H1 (cell line): ENCODE data around the gene LAMB1. TPM values are rescaled to one million over a fixed set of nuclear protein-coding genes. Genes with fewer than 3 reads are reported as not detected.

Experiments
- CTCF ChIA-PET: fragments of 300-600 bp; sonication (Branson Sonifier 250); formaldehyde crosslinking; loops from one replicate; lab custom pipeline; 2021; ENCODE audit not compliant: partially characterized antibody; lab: Charles Lee
- POLR2A ChIA-PET: fragments of 300-600 bp; sonication (Branson Sonifier 250); formaldehyde crosslinking; loops from one replicate; lab custom pipeline; 2021; ENCODE audit warnings: inconsistent platforms; ENCODE audit not compliant: partially characterized antibody; lab: Charles Lee
- DNase-seq, 2 experiments: peaks; one replicate each; pipeline versions ENCODE4 v3.0.0 to v3.0.0-alpha.2; 2010 to 2022; ENCODE audit warnings: low spot score in 2 of 2, low read depth in 1 of 2, mixed read lengths in 1 of 2
- FAIRE-seq: peaks from 2 replicates; lab custom pipeline; 2011; peaks lifted over from hg19 to GRCh38; lab: Jason Lieb, UNC
- H2AFZ ChIP-seq: 2 replicates; pipeline ENCODE4 v1.8.1; 2012; ENCODE audit warnings: low read length, inconsistent platforms
- H2AK5ac ChIP-seq: 2 replicates; pipeline ENCODE4 v1.6.1; 2013; ENCODE audit warnings: low read depth, low read length
- H2BK120ac ChIP-seq: replicated peaks from 2 replicates; pipeline ENCODE3; 2013; ENCODE audit warnings: low read depth, low read length, inconsistent platforms
- H2BK12ac ChIP-seq: 2 replicates; pipeline ENCODE4 v1.6.1; 2013; ENCODE audit warnings: low read depth, low read length
- H2BK15ac ChIP-seq: 2 replicates; pipeline ENCODE4 v1.6.1; 2013; ENCODE audit warnings: low read length
- H2BK20ac ChIP-seq: 2 replicates; pipeline ENCODE4 v1.6.1; 2013; ENCODE audit warnings: low read length
- H2BK5ac ChIP-seq: 2 replicates; pipeline ENCODE4 v1.6.1; 2013; ENCODE audit warnings: low read depth, low read length
- H3K14ac ChIP-seq: 2 replicates; pipeline ENCODE4 v1.6.1; 2013; ENCODE audit warnings: inconsistent platforms; ENCODE audit not compliant: insufficient read length
- H3K18ac ChIP-seq: 2 replicates; pipeline ENCODE4 v1.6.1; 2013; ENCODE audit warnings: low read length; ENCODE audit errors: extremely low read depth
- H3K23ac ChIP-seq: 2 replicates; pipeline ENCODE4 v1.6.1; 2013; ENCODE audit warnings: inconsistent platforms; ENCODE audit not compliant: insufficient read length
- H3K23me2 ChIP-seq: 2 replicates; pipeline ENCODE4 v1.6.1; 2013; ENCODE audit warnings: low read depth, low read length
- H3K27ac ChIP-seq: 2 replicates; pipeline ENCODE4 v1.6.1; 2011; ENCODE audit warnings: low read depth, low read length, inconsistent platforms
- H3K27me3 ChIP-seq, 4 experiments: replicated peaks in 1 of 4; 1 replicate in 1 of 4; 2 replicates in 3 of 4; pipeline versions ENCODE4 v1.6.1 to v1.8.1; 2011 to 2013; ENCODE audit warnings: low read length in 3 of 4, mild to moderate bottlenecking in 3 of 4, inconsistent platforms in 2 of 4, mixed read lengths in 2 of 4, moderate library complexity in 1 of 4; ENCODE audit not compliant: control insufficient read depth in 3 of 4, insufficient read depth in 3 of 4; ENCODE audit errors: extremely low read depth in 1 of 4
- H3K36me3 ChIP-seq, 4 experiments: 2 replicates each; pipeline versions ENCODE4 v1.6.1 to v1.8.1; 2011 to 2013; ENCODE audit warnings: mild to moderate bottlenecking in 4 of 4, low read length in 3 of 4, moderate library complexity in 2 of 4, control low read depth in 1 of 4, inconsistent platforms in 1 of 4; ENCODE audit not compliant: insufficient read depth in 4 of 4, control insufficient read depth in 2 of 4
- H3K4ac ChIP-seq: replicated peaks from 2 replicates; pipeline ENCODE3; 2013; ENCODE audit warnings: low read length, low read depth, mixed read lengths, inconsistent platforms; ENCODE audit not compliant: insufficient read length
- H3K4me1 ChIP-seq, 4 experiments: replicated peaks in 1 of 4; 1 replicate in 1 of 4; 2 replicates in 3 of 4; pipeline versions ENCODE4 v1.6.1 to v1.8.1; 2011 to 2013; ENCODE audit warnings: low read length in 3 of 4, inconsistent platforms in 2 of 4, mixed read lengths in 1 of 4; ENCODE audit not compliant: insufficient read depth in 4 of 4, control insufficient read depth in 3 of 4
- H3K4me2 ChIP-seq, 2 experiments: 2 replicates each; pipeline versions ENCODE4 v1.6.1 to v1.8.1; 2011 to 2013; ENCODE audit warnings: low read depth in 2 of 2, low read length in 2 of 2, control low read depth in 1 of 2, inconsistent platforms in 1 of 2, mild to moderate bottlenecking in 1 of 2; ENCODE audit not compliant: insufficient read depth in 1 of 2
- H3K4me3 ChIP-seq, 4 experiments: fragments of 200-600, 300-600 bp in 1 of 4; sonication (generic), shearing (Covaris generic), sonication (Bioruptor Twin) in 1 of 4; 2 replicates each; pipeline versions ENCODE4 v1.5.1 to v1.8.1; 2011 to 2016; ENCODE audit warnings: low read length in 4 of 4, low read depth in 3 of 4, control low read depth in 2 of 4, inconsistent platforms in 2 of 4, mild to moderate bottlenecking in 2 of 4, mixed read lengths in 1 of 4, moderate library complexity in 1 of 4; ENCODE audit not compliant: insufficient read depth in 2 of 4; ENCODE audit errors: extremely low read depth in 1 of 4
- H3K56ac ChIP-seq: replicated peaks from 2 replicates; pipeline ENCODE3; 2013; ENCODE audit warnings: low read depth, mild to moderate bottlenecking, mixed read lengths, low read length, inconsistent platforms; ENCODE audit not compliant: insufficient read length
- H3K79me1 ChIP-seq: 2 replicates; pipeline ENCODE4 v1.6.1; 2013; ENCODE audit warnings: low read depth, low read length, control low read depth
- H3K79me2 ChIP-seq, 2 experiments: 2 replicates each; pipeline versions ENCODE4 v1.6.1 to v1.8.1; 2012 to 2013; ENCODE audit warnings: low read length in 2 of 2, mild to moderate bottlenecking in 2 of 2, inconsistent platforms in 1 of 2; ENCODE audit not compliant: insufficient read depth in 2 of 2, control insufficient read depth in 1 of 2
- H3K9ac ChIP-seq, 4 experiments: replicated peaks in 1 of 4; 1 replicate in 1 of 4; 2 replicates in 3 of 4; pipeline versions ENCODE4 v1.6.1 to v1.8.1; 2011 to 2013; ENCODE audit warnings: low read depth in 3 of 4, low read length in 3 of 4, control low read depth in 2 of 4, mild to moderate bottlenecking in 2 of 4, moderate library complexity in 2 of 4, inconsistent platforms in 1 of 4; ENCODE audit errors: extremely low read depth in 1 of 4
- H3K9me3 ChIP-seq, 2 experiments: 2 replicates each; pipeline versions ENCODE4 v1.6.1 to v1.8.1; 2012 to 2013; ENCODE audit warnings: mild to moderate bottlenecking in 2 of 2, moderate library complexity in 2 of 2, control low read depth in 1 of 2, inconsistent platforms in 1 of 2, low read depth in 1 of 2, low read length in 1 of 2, mixed read lengths in 1 of 2; ENCODE audit not compliant: insufficient read depth in 2 of 2
- H4K20me1 ChIP-seq, 2 experiments: replicated peaks in 1 of 2; 2 replicates each; pipeline versions ENCODE3 to v1.8.1; 2011 to 2013; ENCODE audit warnings: inconsistent platforms in 2 of 2, low read length in 2 of 2, mild to moderate bottlenecking in 1 of 2; ENCODE audit not compliant: insufficient read depth in 2 of 2, control insufficient read depth in 1 of 2
- H4K5ac ChIP-seq: 2 replicates; pipeline ENCODE4 v1.6.1; 2013; ENCODE audit warnings: low read length, low read depth, mixed read lengths, inconsistent platforms; ENCODE audit not compliant: insufficient read length
- H4K8ac ChIP-seq: 2 replicates; pipeline ENCODE4 v1.8.0; 2013; ENCODE audit warnings: mild to moderate bottlenecking, moderate library complexity, low read length, inconsistent platforms; ENCODE audit not compliant: insufficient read depth; ENCODE audit errors: extremely low read depth
- H4K91ac ChIP-seq: replicated peaks from 2 replicates; pipeline ENCODE3; 2013; ENCODE audit warnings: low read length, mixed read lengths, inconsistent platforms; ENCODE audit not compliant: insufficient read length
- RAD21 ChIP-seq, 2 experiments: IDR thresholded peaks in 1 of 2; conservative IDR thresholded peaks in 1 of 2; 2 replicates each; pipeline ENCODE4 v1.6.1; 2011; ENCODE audit warnings: low read depth in 2 of 2, low read length in 2 of 2, improper control_type of control experiment in 1 of 2, inconsistent platforms in 1 of 2, mild to moderate bottlenecking in 1 of 2, moderate library complexity in 1 of 2
- WGBS, 2 experiments: shearing (Covaris generic) in 1 of 2; methylation state at CpG; one replicate each; pipeline versions ENCODE4 v1.1.6 to v1.1.7; 2013 to 2015; ENCODE audit warnings: low lambda C conversion rate in 2 of 2, mixed read lengths in 2 of 2, inconsistent platforms in 1 of 2, low coverage in 1 of 2, missing lambda C conversion rate in 1 of 2; ENCODE audit not compliant: insufficient replicate concordance in 2 of 2, insufficient coverage in 1 of 2, insufficient read length in 1 of 2; ENCODE audit errors: extremely low coverage in 1 of 2, missing lambda C conversion rate in 1 of 2; 5-methylcytosine and 5-hydroxymethylcytosine counted together
- polyA plus RNA-seq, 7 experiments: library from polyadenylated mRNA; depleted of rRNA in 3 of 7; stranded (reverse) in 5 of 7; unstranded in 2 of 7; fragments of >200 nt in 5 of 7; fragments of 200-250 nt in 2 of 7; gene quantifications; 1 replicate in 5 of 7; 2 replicates in 1 of 7; 4 replicates in 1 of 7; pipeline versions ENCODE4 v1.2.1 to v1.2.3, GENCODE V29; 2011 to 2013; ENCODE audit warnings: missing spikeins in 2 of 7, mixed read lengths in 2 of 7
- total RNA-seq: library from RNA; stranded (reverse); fragmentation: NEBNext Ultra II Directional; extraction: Animal tissue kit (Norgen Biotek cat#: 25700); gene quantifications from 2 replicates; pipeline ENCODE4 v1.2.1, GENCODE V29; 2021
- TF ChIP-seq, protein P1 (sequence below): IDR thresholded peaks from 2 replicates; pipeline ENCODE4 v1.6.1; 2012; ENCODE audit warnings: inconsistent platforms
- TF ChIP-seq, protein P2 (sequence below), 3 experiments: IDR thresholded peaks; 1 replicate in 2 of 3; 2 replicates in 1 of 3; pipeline versions ENCODE4 v1.5.1 to v1.6.1; 2011; ENCODE audit warnings: low read length in 3 of 3, mild to moderate bottlenecking in 3 of 3, inconsistent platforms in 2 of 3, low read depth in 1 of 3, moderate library complexity in 1 of 3; ENCODE audit not compliant: insufficient read depth in 1 of 3; ENCODE audit errors: control extremely low read depth in 1 of 3

LAMB1 gene
- total and polyA plus RNA-seq, 2 of the 8 experiments (the other 6 are each of a cell fraction or from before 2014, with no cell fraction given), result 31.9 to 38.5 TPM

DNA sequence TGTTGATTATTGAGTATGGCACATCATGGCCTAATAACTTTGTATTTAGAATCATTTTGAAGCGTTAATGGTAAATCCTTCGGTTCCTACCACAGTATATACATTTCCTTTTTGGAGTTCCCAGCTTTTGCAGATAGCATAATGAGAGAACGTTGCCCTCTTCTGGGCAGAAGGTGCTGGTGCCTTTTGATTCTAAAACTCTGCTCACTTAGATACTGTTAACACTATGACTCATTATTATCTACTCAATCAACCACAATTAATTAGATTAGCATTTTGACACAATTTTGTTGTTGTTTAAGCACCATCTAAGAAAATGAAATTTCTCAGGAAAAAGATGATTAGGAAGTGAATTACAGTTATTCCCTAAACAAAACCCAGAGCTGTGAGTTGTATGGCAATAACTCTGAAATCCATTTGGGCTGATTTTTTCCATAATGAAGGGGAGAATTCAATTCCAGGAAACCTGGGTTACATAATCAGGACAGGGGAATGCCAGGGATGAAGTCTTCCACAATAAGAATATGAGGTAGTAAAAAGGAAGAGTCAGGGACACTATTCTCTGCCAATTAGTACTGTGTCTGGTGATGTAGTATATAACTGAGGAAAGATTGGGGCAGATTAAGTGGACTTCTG lies 123.4 kb downstream of the LAMB1 start:
- POLR2A ChIA-PET, result interaction anchor here (0.6 to 1.7 kb wide), 2 partner anchors 136 to 634 kb away, joined by 3 to 6 read pairs; no protein-coding TSS in a partner anchor
- FAIRE-seq, result peak; percentile 62

More for the DNA sequence above, 123.4 kb downstream of the LAMB1 start:
- H3K4me2 ChIP-seq, result no peak overlapping the region
- no peaks in the 10 kb centered on the region for H3K79me2 ChIP-seq
- H4K20me1 ChIP-seq, result no peaks in the 10 kb centered on the region
- no peak overlapping the region for H2AFZ ChIP-seq
- no peak overlapping the region for H2BK5ac ChIP-seq
- DNase-seq, result no peak
- no peak overlapping the region for H4K8ac ChIP-seq
- no peak overlapping the region for H2AK5ac ChIP-seq
- 0 out of 7 replicates have a peak, but pooled peaks cover 0 to 3% (median 0%) of the 10 kb centered on the region in 4 experiments for H3K4me1 ChIP-seq
- no peaks in the 10 kb centered on the region for H3K79me1 ChIP-seq
- no peak overlapping the region for H3K9ac ChIP-seq
- no peak overlapping the region for H3K18ac ChIP-seq
- H3K9me3 ChIP-seq, result no peaks in the 10 kb centered on the region
- no peak overlapping the region for H3K56ac ChIP-seq
- H2BK12ac ChIP-seq, result no peak overlapping the region
- H2BK20ac ChIP-seq, result no peak overlapping the region
- H3K4me3 ChIP-seq, result no peak overlapping the region
- no peak overlapping the region for H3K4ac ChIP-seq
- no peak overlapping the region for H2BK120ac ChIP-seq
- no peak overlapping the region for H3K27ac ChIP-seq
- no peak overlapping the region for H4K5ac ChIP-seq
- H3K23me2 ChIP-seq, result no peaks in the 10 kb centered on the region
- no peak overlapping the region for H3K14ac ChIP-seq
- WGBS, 2 experiments, result 37% methylated on average over 3 of the region's 3 CpGs; no CpG with 5 or more reads in 1 of the 2 experiments
- no peaks in the 10 kb centered on the region for H3K36me3 ChIP-seq
- no peak overlapping the region for H2BK15ac ChIP-seq
- no peak overlapping the region for H3K23ac ChIP-seq
- TF ChIP-seq, protein P1, sequence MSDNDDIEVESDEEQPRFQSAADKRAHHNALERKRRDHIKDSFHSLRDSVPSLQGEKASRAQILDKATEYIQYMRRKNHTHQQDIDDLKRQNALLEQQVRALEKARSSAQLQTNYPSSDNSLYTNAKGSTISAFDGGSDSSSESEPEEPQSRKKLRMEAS, result no peak
- TF ChIP-seq RAD21 (IDR thresholded peaks at IDR 0.05 in 1 of 2, conservative IDR thresholded peaks at IDR 0.05 in 1 of 2; ENCODE audit: low read depth in 2 of 2, low read length in 2 of 2), result peak; percentile 76 to 80
- TF ChIP-seq, protein P2, sequence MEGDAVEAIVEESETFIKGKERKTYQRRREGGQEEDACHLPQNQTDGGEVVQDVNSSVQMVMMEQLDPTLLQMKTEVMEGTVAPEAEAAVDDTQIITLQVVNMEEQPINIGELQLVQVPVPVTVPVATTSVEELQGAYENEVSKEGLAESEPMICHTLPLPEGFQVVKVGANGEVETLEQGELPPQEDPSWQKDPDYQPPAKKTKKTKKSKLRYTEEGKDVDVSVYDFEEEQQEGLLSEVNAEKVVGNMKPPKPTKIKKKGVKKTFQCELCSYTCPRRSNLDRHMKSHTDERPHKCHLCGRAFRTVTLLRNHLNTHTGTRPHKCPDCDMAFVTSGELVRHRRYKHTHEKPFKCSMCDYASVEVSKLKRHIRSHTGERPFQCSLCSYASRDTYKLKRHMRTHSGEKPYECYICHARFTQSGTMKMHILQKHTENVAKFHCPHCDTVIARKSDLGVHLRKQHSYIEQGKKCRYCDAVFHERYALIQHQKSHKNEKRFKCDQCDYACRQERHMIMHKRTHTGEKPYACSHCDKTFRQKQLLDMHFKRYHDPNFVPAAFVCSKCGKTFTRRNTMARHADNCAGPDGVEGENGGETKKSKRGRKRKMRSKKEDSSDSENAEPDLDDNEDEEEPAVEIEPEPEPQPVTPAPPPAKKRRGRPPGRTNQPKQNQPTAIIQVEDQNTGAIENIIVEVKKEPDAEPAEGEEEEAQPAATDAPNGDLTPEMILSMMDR (IDR thresholded peaks at IDR 0.05; ENCODE audit: control extremely low read depth in 1 of 3, insufficient read depth in 1 of 3, low read depth in 1 of 3, low read length in 3 of 3), result peak in 2 of 3 experiments; percentile 62 to 69; a peak in 3 of 4 replicates
- H3K27me3 ChIP-seq, result no peaks in the 10 kb centered on the region
- CTCF ChIA-PET, result interaction anchor here (0.7 to 4.2 kb wide), 44 partner anchors 9 to 1052 kb away, joined by 3 to 31 read pairs (median 4); partner anchors contain the start of gene DLD
- no peak overlapping the region for H4K91ac ChIP-seq
